HFFc6 (cell line): ENCODE data around the gene AQP1. TPM values are rescaled to one million over a fixed set of nuclear protein-coding genes. Genes with fewer than 3 reads are reported as not detected.
A peak's percentile ranks its signal among the peaks of the same experiment; 100 is the strongest.

ENCODE experiments used
- DNase-seq: peaks from one replicate; pipeline ENCODE4 v3.0.0-alpha.2; 2018
- H3K27ac Mint-ChIP-seq: 2 replicates; pipeline ENCODE4 v1.8.0; 2020; ENCODE audit warnings: mild to moderate bottlenecking, mixed read lengths
- H3K27me3 Mint-ChIP-seq: 2 replicates; pipeline ENCODE4 v1.8.0; 2021; ENCODE audit warnings: mild to moderate bottlenecking, moderate library complexity, mixed read lengths; ENCODE audit not compliant: insufficient read depth
- H3K36me3 Mint-ChIP-seq: 2 replicates; pipeline ENCODE4 v1.8.0; 2021; ENCODE audit warnings: low read depth, mixed read lengths
- H3K4me1 Mint-ChIP-seq: 2 replicates; pipeline ENCODE4 v1.8.0; 2020; ENCODE audit warnings: low read depth, mixed read lengths
- H3K4me3 Mint-ChIP-seq: 2 replicates; pipeline ENCODE4 v1.8.0; 2020; ENCODE audit warnings: mild to moderate bottlenecking, moderate library complexity, mixed read lengths
- H3K9me3 Mint-ChIP-seq: 2 replicates; pipeline ENCODE4 v1.8.0; 2020; ENCODE audit warnings: mild to moderate bottlenecking, mixed read lengths
- CTCF ChIP-seq: fragments of 200-600 bp; sonication (generic); IDR thresholded peaks from 2 replicates; pipeline ENCODE4 v1.5.0; 2021; ENCODE audit warnings: antibody characterized with exemption, mild to moderate bottlenecking
- total RNA-seq, 6 experiments: library from RNA; stranded (reverse); fragmentation: NEBNext Ultra II Directional; extraction: Animal tissue kit (Norgen Biotek cat#: 25700); gene quantifications; 2 replicates in 1 of 6; 3 replicates in 5 of 6; pipeline ENCODE4 v1.2.3, GENCODE V29; 2021

The AQP1 gene
- total RNA-seq, 6 experiments from 2014 or later = 0.40 to 0.94 (median 0.57) TPM

- Mint-ChIP-seq H3K27me3 (peaks cover 6% of the 10 kb centered on the region), H3K36me3 (no peaks in the 10 kb centered on the region), H3K9me3 (no peaks in the 10 kb centered on the region), H3K27ac (no peak overlapping the region), H3K4me1 (peaks cover 15% of the 10 kb centered on the region), H3K4me3 (no peak overlapping the region)
- DNase-seq = peak; percentile 19
- TF ChIP-seq CTCF = no peak
Observed at GRCh38 chr7:30906515-30907240, 5.0 kb upstream of the AQP1 start.

- Mint-ChIP-seq H3K4me3 (no peak overlapping the region), H3K4me1 (peaks cover 15% of the 10 kb centered on the region), H3K36me3 (no peaks in the 10 kb centered on the region), H3K9me3 (no peaks in the 10 kb centered on the region), H3K27me3 (peaks cover 11% of the 10 kb centered on the region), H3K27ac (no peak overlapping the region)
- no peak for DNase-seq
- TF ChIP-seq CTCF = no peak
Observed at GRCh38 chr7:30907527-30908267, 4.0 kb upstream of the AQP1 start.

- Mint-ChIP-seq H3K27ac (no peak overlapping the region; the same call in 1 of the 2 replicates), H3K4me3 (no peak overlapping the region), H3K4me1 (peaks cover 15% of the 10 kb centered on the region), H3K36me3 (no peaks in the 10 kb centered on the region), H3K9me3 (no peaks in the 10 kb centered on the region), H3K27me3 (peaks cover 13% of the 10 kb centered on the region)
- TF ChIP-seq CTCF = peak; percentile 70
- DNase-seq = no peak
Observed at GRCh38 chr7:30908681-30909080, 3.0 kb upstream of the AQP1 start.

- H3K27ac Mint-ChIP-seq = no peak overlapping the region
- H3K27me3 Mint-ChIP-seq = peaks cover 11% of the 10 kb centered on the region
- no peaks in the 10 kb centered on the region for H3K36me3 Mint-ChIP-seq
- H3K9me3 Mint-ChIP-seq = no peaks in the 10 kb centered on the region
- H3K4me3 Mint-ChIP-seq = no peak overlapping the region
- TF ChIP-seq CTCF = no peak
- H3K4me1 Mint-ChIP-seq = peaks cover 19% of the 10 kb centered on the region
- no peak for DNase-seq
Observed at GRCh38 chr7:30909431-30909830, 2.2 kb upstream of the AQP1 start.

- TF ChIP-seq CTCF = no peak
- no peaks in the 10 kb centered on the region for H3K9me3 Mint-ChIP-seq
- peaks cover 27% of the 10 kb centered on the region for H3K4me1 Mint-ChIP-seq
- H3K27ac Mint-ChIP-seq = no peak overlapping the region
- DNase-seq = no peak
- no peak overlapping the region for H3K4me3 Mint-ChIP-seq
- H3K27me3 Mint-ChIP-seq = peaks cover 14% of the 10 kb centered on the region
- H3K36me3 Mint-ChIP-seq = no peaks in the 10 kb centered on the region
Observed at GRCh38 chr7:30910411-30911073, 1.1 kb upstream of the AQP1 start.
